ENCODE measurements around the gene CRB1. TPM values are rescaled to one million over a fixed set of nuclear protein-coding genes. Genes with fewer than 3 reads are reported as not detected.
"Not testable (repeated sequence)": the region's sequence is repeated elsewhere in the genome, so short reads cannot be mapped to it uniquely, and the experiment has no call there.

Gene CRB1
- total and polyA plus RNA-seq, 8 donors, result under 0.01 to 0.20 (median 0.09) TPM; not detected in 4

GRCh38 chr1:197394831-197395608 lies 127.0 kb downstream of the CRB1 start:
- H3K27me3 ChIP-seq, result no peaks in the 10 kb centered on the region
- no peak for ATAC-seq
- intact Hi-C loops (cut with DNase I), result no loop called here
- FAIRE-seq, result no peak
- 46 to 49% methylated on average over 3 of the region's 3 CpGs for WGBS, 2 donors
- H3K36me3 ChIP-seq, result no peaks in the 10 kb centered on the region
- no peak overlapping the region for H3K4me3 ChIP-seq
- H3K9me3 ChIP-seq, result no peaks in the 10 kb centered on the region
- no peaks in the 10 kb centered on the region for H3K4me1 ChIP-seq
- no peak for TF ChIP-seq CTCF (IDR thresholded peaks at IDR 0.05)
- DNase-seq, result no peak
- H3K27ac ChIP-seq, result no peak overlapping the region

GRCh38 chr1:197397895-197398294 lies 129.8 kb downstream of the CRB1 start:
- no peak for ATAC-seq
- Histone ChIP-seq H3K4me1 (no peaks in the 10 kb centered on the region), H3K9me3 (no peaks in the 10 kb centered on the region), H3K27ac (no peak overlapping the region), H3K36me3 (no peaks in the 10 kb centered on the region), H3K4me3 (no peak overlapping the region), H3K27me3 (no peaks in the 10 kb centered on the region)
- FAIRE-seq, result no peak
- WGBS, 2 donors, result 60 to 86% methylated on average over 1 of the region's 1 CpG
- no peak for TF ChIP-seq CTCF (IDR thresholded peaks at IDR 0.05)
- intact Hi-C loops (cut with DNase I), result no loop called here
- DNase-seq, result no peak

- Histone ChIP-seq H3K36me3 (no peaks in the 10 kb centered on the region), H3K27ac (no peak overlapping the region), H3K27me3 (no peaks in the 10 kb centered on the region), H3K9me3 (no peaks in the 10 kb centered on the region), H3K4me1 (no peaks in the 10 kb centered on the region), H3K4me3 (no peak overlapping the region)
- intact Hi-C loops (cut with DNase I), result no loop called here
- peak in 1 of 4 donors; percentile 13 for TF ChIP-seq CTCF (IDR thresholded peaks at IDR 0.05)
- FAIRE-seq (no peak), DNase-seq (peak in 1 of 6 donors; percentile 12), ATAC-seq (peak in 3 of 4 donors; percentile 49 to 71 (median 63))
- 11 to 14% methylated on average over 4 of the region's 4 CpGs for WGBS, 2 donors
Observed at GRCh38 chr1:197399755-197400521, 131.9 kb downstream of the CRB1 start.

- Histone ChIP-seq H3K36me3 (no peaks in the 10 kb centered on the region), H3K4me1 (no peaks in the 10 kb centered on the region), H3K4me3 (no peak overlapping the region), H3K27ac (no peak overlapping the region), H3K9me3 (no peaks in the 10 kb centered on the region), H3K27me3 (no peaks in the 10 kb centered on the region)
- 71 to 72% methylated on average over 2 of the region's 2 CpGs for WGBS, 2 donors
- no peak for DNase-seq
- FAIRE-seq, result no peak
- intact Hi-C loops (cut with DNase I), result no loop called here
- TF ChIP-seq CTCF (IDR thresholded peaks at IDR 0.05), result no peak
- ATAC-seq, result no peak
Observed at GRCh38 chr1:197400522-197400902, 132.5 kb downstream of the CRB1 start.

- Histone ChIP-seq H3K4me3 (no peak overlapping the region), H3K27me3 (no peaks in the 10 kb centered on the region), H3K27ac (no peak overlapping the region), H3K9me3 (no peaks in the 10 kb centered on the region), H3K36me3 (no peaks in the 10 kb centered on the region), H3K4me1 (no peaks in the 10 kb centered on the region)
- WGBS, 2 donors, result 85 to 90% methylated on average over 2 of the region's 2 CpGs
- DNase-seq, result no peak
- FAIRE-seq, result no peak
- ATAC-seq, result no peak
- TF ChIP-seq CTCF (IDR thresholded peaks at IDR 0.05), result no peak
- intact Hi-C loops (cut with DNase I), result no loop called here
Observed at GRCh38 chr1:197402189-197402588, 134.1 kb downstream of the CRB1 start.

GRCh38 chr1:197404774-197405173 lies 136.7 kb downstream of the CRB1 start:
- ATAC-seq; H3K4me3 ChIP-seq; H3K27me3 ChIP-seq; H3K9me3 ChIP-seq; H3K4me1 ChIP-seq; DNase-seq; FAIRE-seq; H3K27ac ChIP-seq; H3K36me3 ChIP-seq; intact Hi-C loops (cut with DNase I): not testable (repeated sequence)
- 87 to 91% methylated on average over 4 to 5 of the region's 8 CpGs for WGBS, 2 donors

GRCh38 chr1:197405614-197406013 lies 137.6 kb downstream of the CRB1 start:
- H3K27me3 ChIP-seq; H3K9me3 ChIP-seq; H3K36me3 ChIP-seq; ATAC-seq; intact Hi-C loops (cut with DNase I); FAIRE-seq; H3K4me3 ChIP-seq; H3K4me1 ChIP-seq; H3K27ac ChIP-seq: not testable (repeated sequence)
- WGBS, 2 donors, result 94 to 95% methylated on average over 13 to 27 of the region's 28 CpGs
- peak in 2 of 6 donors; percentile 13 to 49 for DNase-seq
